ENCODE results near the gene TLK2. TPM values are rescaled to one million over a fixed set of nuclear protein-coding genes. Genes with fewer than 3 reads are reported as not detected.

TLK2 gene
- polyA plus RNA-seq, 1 donor from 2014 or later = 63.9 TPM

GRCh38 chr17:62643496-62643895 is 164.9 kb downstream of the TLK2 start:
- Histone ChIP-seq H2AFZ (ENCODE audit: low read depth, low read length) (no peak overlapping the region), H3K27me3 (ENCODE audit: insufficient read depth, low read depth, low read length) (no peaks in the 10 kb centered on the region), H3K27ac (ENCODE audit: low read length) (no peak overlapping the region), H3K79me2 (replicated peaks; ENCODE audit: insufficient read depth, low read length) (no peaks in the 10 kb centered on the region), H3F3A (ENCODE audit: insufficient read depth, low read length, poor library complexity, severe bottlenecking) (no peaks in the 10 kb centered on the region), H3K4me2 (ENCODE audit: low read length) (no peak overlapping the region), H4K20me1 (ENCODE audit: insufficient read depth) (no peaks in the 10 kb centered on the region), H3K4me3 (ENCODE audit: low read length) (no peak overlapping the region), H3K9me3 (ENCODE audit: low read length) (no peaks in the 10 kb centered on the region), H3K9me2 (ENCODE audit: insufficient read depth, low read length) (no peaks in the 10 kb centered on the region), H3K9ac (ENCODE audit: low read length) (no peak overlapping the region), H3K36me3 (ENCODE audit: insufficient read depth, low read length) (no peaks in the 10 kb centered on the region)
- TF ChIP-seq CTCF (IDR thresholded peaks at IDR 0.05; ENCODE audit: poor library complexity, severe bottlenecking) = no peak
- no peak for TF ChIP-seq TAF1 (IDR thresholded peaks at IDR 0.05; ENCODE audit: low read depth)
- TF ChIP-seq MXI1 (conservative IDR thresholded peaks at IDR 0.05; ENCODE audit: poor library complexity, severe bottlenecking) = no peak
- TF ChIP-seq SMC3 (conservative IDR thresholded peaks at IDR 0.05; ENCODE audit: poor library complexity) = no peak
- TF ChIP-seq EZH2 (IDR thresholded peaks at IDR 0.05; ENCODE audit: borderline replicate concordance, insufficient read depth, low read length, poor library complexity, severe bottlenecking) = no peak
- TF ChIP-seq, protein P1, sequence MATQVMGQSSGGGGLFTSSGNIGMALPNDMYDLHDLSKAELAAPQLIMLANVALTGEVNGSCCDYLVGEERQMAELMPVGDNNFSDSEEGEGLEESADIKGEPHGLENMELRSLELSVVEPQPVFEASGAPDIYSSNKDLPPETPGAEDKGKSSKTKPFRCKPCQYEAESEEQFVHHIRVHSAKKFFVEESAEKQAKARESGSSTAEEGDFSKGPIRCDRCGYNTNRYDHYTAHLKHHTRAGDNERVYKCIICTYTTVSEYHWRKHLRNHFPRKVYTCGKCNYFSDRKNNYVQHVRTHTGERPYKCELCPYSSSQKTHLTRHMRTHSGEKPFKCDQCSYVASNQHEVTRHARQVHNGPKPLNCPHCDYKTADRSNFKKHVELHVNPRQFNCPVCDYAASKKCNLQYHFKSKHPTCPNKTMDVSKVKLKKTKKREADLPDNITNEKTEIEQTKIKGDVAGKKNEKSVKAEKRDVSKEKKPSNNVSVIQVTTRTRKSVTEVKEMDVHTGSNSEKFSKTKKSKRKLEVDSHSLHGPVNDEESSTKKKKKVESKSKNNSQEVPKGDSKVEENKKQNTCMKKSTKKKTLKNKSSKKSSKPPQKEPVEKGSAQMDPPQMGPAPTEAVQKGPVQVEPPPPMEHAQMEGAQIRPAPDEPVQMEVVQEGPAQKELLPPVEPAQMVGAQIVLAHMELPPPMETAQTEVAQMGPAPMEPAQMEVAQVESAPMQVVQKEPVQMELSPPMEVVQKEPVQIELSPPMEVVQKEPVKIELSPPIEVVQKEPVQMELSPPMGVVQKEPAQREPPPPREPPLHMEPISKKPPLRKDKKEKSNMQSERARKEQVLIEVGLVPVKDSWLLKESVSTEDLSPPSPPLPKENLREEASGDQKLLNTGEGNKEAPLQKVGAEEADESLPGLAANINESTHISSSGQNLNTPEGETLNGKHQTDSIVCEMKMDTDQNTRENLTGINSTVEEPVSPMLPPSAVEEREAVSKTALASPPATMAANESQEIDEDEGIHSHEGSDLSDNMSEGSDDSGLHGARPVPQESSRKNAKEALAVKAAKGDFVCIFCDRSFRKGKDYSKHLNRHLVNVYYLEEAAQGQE (IDR thresholded peaks at IDR 0.05; ENCODE audit: borderline replicate concordance) = no peak
- no peak for TF ChIP-seq POLR2AphosphoS5 (IDR thresholded peaks at IDR 0.05)
- TF ChIP-seq RAD21 (conservative IDR thresholded peaks at IDR 0.05) = no peak
- no peak for TF ChIP-seq EP300 (conservative IDR thresholded peaks at IDR 0.05; ENCODE audit: poor library complexity, severe bottlenecking)

- H3K4me3 ChIP-seq (ENCODE audit: low read length) = no peak overlapping the region
- no peaks in the 10 kb centered on the region for H3K36me3 ChIP-seq (ENCODE audit: insufficient read depth, low read length)
- no peaks in the 10 kb centered on the region for H3K79me2 ChIP-seq (replicated peaks; ENCODE audit: insufficient read depth, low read length)
- no peak overlapping the region for H3K27ac ChIP-seq (ENCODE audit: low read length)
- H3F3A ChIP-seq (ENCODE audit: insufficient read depth, low read length, poor library complexity, severe bottlenecking) = no peaks in the 10 kb centered on the region
- H2AFZ ChIP-seq (ENCODE audit: low read depth, low read length) = no peak overlapping the region
- H3K27me3 ChIP-seq (ENCODE audit: insufficient read depth, low read depth, low read length) = no peaks in the 10 kb centered on the region
- H3K4me2 ChIP-seq (ENCODE audit: low read length) = no peak overlapping the region
- no peaks in the 10 kb centered on the region for H4K20me1 ChIP-seq (ENCODE audit: insufficient read depth)
- H3K9ac ChIP-seq (ENCODE audit: low read length) = no peak overlapping the region
- no peaks in the 10 kb centered on the region for H3K9me2 ChIP-seq (ENCODE audit: insufficient read depth, low read length)
- TF ChIP-seq, protein P1 (IDR thresholded peaks at IDR 0.05; ENCODE audit: borderline replicate concordance) = no peak
- TF ChIP-seq SMC3 (conservative IDR thresholded peaks at IDR 0.05; ENCODE audit: poor library complexity) = no peak
- no peak for TF ChIP-seq EZH2 (IDR thresholded peaks at IDR 0.05; ENCODE audit: borderline replicate concordance, insufficient read depth, low read length, poor library complexity, severe bottlenecking)
- no peak for TF ChIP-seq TAF1 (IDR thresholded peaks at IDR 0.05; ENCODE audit: low read depth)
- H3K9me3 ChIP-seq (ENCODE audit: low read length) = no peaks in the 10 kb centered on the region
Observed at GRCh38 chr17:62644487-62645173, 166.0 kb downstream of the TLK2 start.

Data from neural cell (in vitro differentiated cells).